Loucy (cell line): ENCODE results near the gene CLEC18A.
A peak's percentile ranks its signal among the peaks of the same experiment; 100 is the strongest.

Source experiments
- H2AFZ ChIP-seq: fragments of 200-600 bp; sonication (generic); 2 replicates; pipeline ENCODE4 v1.6.0; 2016; ENCODE audit warnings: antibody characterized with exemption, mild to moderate bottlenecking, low read length, moderate library complexity
- H3F3A ChIP-seq: fragments of 200-600 bp; 2 replicates; pipeline ENCODE4 v1.6.0; 2016; ENCODE audit warnings: antibody characterized with exemption, low read depth, mild to moderate bottlenecking
- H3K27me3 ChIP-seq: fragments of 200-600 bp; sonication (generic); 2 replicates; pipeline ENCODE4 v1.6.1; 2014; ENCODE audit warnings: low read length, mild to moderate bottlenecking; ENCODE audit not compliant: insufficient read depth, poor library complexity, severe bottlenecking
- H3K36me3 ChIP-seq: fragments of 200-600 bp; sonication (generic); 2 replicates; pipeline ENCODE4 v1.6.1; 2016; ENCODE audit warnings: low read length; ENCODE audit not compliant: insufficient read depth
- H3K4me1 ChIP-seq: fragments of 200-600 bp; sonication (generic); 2 replicates; pipeline ENCODE4 v1.5.1; 2014; ENCODE audit warnings: low read length, mild to moderate bottlenecking; ENCODE audit not compliant: insufficient read depth, poor library complexity, severe bottlenecking
- H3K4me2 ChIP-seq: fragments of 200-600 bp; sonication (generic); 2 replicates; pipeline ENCODE4 v1.6.0; 2014; ENCODE audit warnings: antibody characterized with exemption, low read length, low read depth, mild to moderate bottlenecking; ENCODE audit not compliant: poor library complexity, severe bottlenecking
- H3K4me3 ChIP-seq: fragments of 200-600 bp; sonication (generic); 2 replicates; pipeline ENCODE4 v1.5.1; 2014; ENCODE audit warnings: low read length, mild to moderate bottlenecking, mixed read lengths; ENCODE audit not compliant: poor library complexity, severe bottlenecking
- H3K79me2 ChIP-seq: fragments of 200-600 bp; sonication (generic); 2 replicates; pipeline ENCODE4 v1.6.1; 2014; ENCODE audit warnings: low read length; ENCODE audit not compliant: insufficient read depth
- H3K9ac ChIP-seq: fragments of 200-600 bp; sonication (generic); 2 replicates; pipeline ENCODE4 v1.6.0; 2014; ENCODE audit warnings: mild to moderate bottlenecking, low read depth, low read length, moderate library complexity; ENCODE audit not compliant: poor library complexity, severe bottlenecking
- H3K9me2 ChIP-seq: fragments of 200-600 bp; sonication (generic); replicated peaks from 2 replicates; pipeline ENCODE4 v1.6.1; 2016; ENCODE audit warnings: low read depth, low read length, mixed read lengths
- H3K9me3 ChIP-seq: fragments of 200-600 bp; sonication (generic); 2 replicates; pipeline ENCODE4 v1.6.1; 2014; ENCODE audit warnings: mild to moderate bottlenecking, antibody characterized with exemption, low read length, low read depth; ENCODE audit not compliant: insufficient read depth
- H4K20me1 ChIP-seq: fragments of 200-600 bp; sonication (generic); 2 replicates; pipeline ENCODE4 v1.6.0; 2014; ENCODE audit warnings: antibody characterized with exemption, low read length, mild to moderate bottlenecking; ENCODE audit not compliant: insufficient read depth, poor library complexity, severe bottlenecking
- EZH2phosphoT487 ChIP-seq: fragments of 200-600 bp; IDR thresholded peaks from 2 replicates; pipeline ENCODE4 v1.6.1; 2018; ENCODE audit warnings: antibody characterized with exemption, mild to moderate bottlenecking, moderate library complexity, borderline replicate concordance
- TF ChIP-seq, protein P1 (sequence below): fragments of 200-600 bp; sonication (generic); conservative IDR thresholded peaks from 2 replicates; pipeline ENCODE4 v1.5.1; 2014; ENCODE audit warnings: mild to moderate bottlenecking, antibody characterized with exemption, low read length

Gene CLEC18A

DNA sequence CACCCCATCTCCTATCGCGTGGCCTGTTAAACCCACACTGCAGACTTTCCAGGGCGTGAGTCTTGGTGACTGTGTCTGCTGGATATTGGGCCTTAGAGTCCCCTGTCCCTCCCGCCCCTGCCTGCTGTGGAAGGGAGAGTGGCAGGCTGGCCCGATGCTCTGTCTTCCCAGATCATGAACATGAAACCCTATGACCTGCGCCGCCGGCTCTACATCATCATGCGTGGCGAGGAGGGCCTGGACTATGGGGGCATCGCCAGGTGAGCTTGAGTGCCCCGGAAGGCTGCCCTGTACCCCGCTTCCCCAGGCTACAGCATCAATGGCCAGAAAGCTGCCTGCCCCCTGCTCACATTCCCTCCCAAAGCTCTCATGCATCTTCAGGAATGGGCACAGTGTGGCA lies 19.5 kb upstream of the CLEC18A start:
- Histone ChIP-seq H3K27me3 (no peaks in the 10 kb centered on the region), H3K9me3 (no peaks in the 10 kb centered on the region), H3K9ac (no peak overlapping the region), H4K20me1 (no peaks in the 10 kb centered on the region), H3F3A (no peaks in the 10 kb centered on the region), H3K4me3 (no peak overlapping the region), H3K36me3 (peaks cover 5% of the 10 kb centered on the region; the same call in 1 of the 2 replicates), H3K4me2 (no peak overlapping the region), H2AFZ (no peak overlapping the region), H3K79me2 (no peaks in the 10 kb centered on the region), H3K9me2 (no peaks in the 10 kb centered on the region), H3K4me1 (peaks cover 3% of the 10 kb centered on the region)
- TF ChIP-seq EZH2phosphoT487: no peak
- TF ChIP-seq, protein P1, sequence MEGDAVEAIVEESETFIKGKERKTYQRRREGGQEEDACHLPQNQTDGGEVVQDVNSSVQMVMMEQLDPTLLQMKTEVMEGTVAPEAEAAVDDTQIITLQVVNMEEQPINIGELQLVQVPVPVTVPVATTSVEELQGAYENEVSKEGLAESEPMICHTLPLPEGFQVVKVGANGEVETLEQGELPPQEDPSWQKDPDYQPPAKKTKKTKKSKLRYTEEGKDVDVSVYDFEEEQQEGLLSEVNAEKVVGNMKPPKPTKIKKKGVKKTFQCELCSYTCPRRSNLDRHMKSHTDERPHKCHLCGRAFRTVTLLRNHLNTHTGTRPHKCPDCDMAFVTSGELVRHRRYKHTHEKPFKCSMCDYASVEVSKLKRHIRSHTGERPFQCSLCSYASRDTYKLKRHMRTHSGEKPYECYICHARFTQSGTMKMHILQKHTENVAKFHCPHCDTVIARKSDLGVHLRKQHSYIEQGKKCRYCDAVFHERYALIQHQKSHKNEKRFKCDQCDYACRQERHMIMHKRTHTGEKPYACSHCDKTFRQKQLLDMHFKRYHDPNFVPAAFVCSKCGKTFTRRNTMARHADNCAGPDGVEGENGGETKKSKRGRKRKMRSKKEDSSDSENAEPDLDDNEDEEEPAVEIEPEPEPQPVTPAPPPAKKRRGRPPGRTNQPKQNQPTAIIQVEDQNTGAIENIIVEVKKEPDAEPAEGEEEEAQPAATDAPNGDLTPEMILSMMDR: no peak

DNA sequence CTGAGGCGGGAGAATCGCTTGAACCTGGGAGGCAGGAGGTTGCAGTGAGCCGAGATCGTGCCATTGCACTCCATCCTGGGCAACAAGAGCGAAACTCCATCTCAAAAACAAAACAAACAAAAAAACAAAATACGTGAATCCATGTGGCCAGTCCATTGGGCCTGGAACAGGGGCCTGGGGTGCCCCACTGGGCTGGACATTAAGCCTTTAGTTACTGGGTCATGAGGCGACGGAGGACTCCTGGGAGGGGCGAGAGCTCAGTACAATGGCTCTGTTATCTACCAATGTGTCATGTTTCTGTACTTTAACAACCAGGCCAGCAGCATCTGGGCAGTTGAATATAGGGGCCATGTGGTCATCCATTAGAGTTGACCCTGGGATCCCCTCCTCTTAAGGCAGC lies 18.9 kb upstream of the CLEC18A start:
- H4K20me1 ChIP-seq: no peaks in the 10 kb centered on the region
- no peak overlapping the region for H3K9ac ChIP-seq
- no peaks in the 10 kb centered on the region for H3K9me3 ChIP-seq
- no peak for TF ChIP-seq EZH2phosphoT487
- TF ChIP-seq, protein P1: no peak
- no peak overlapping the region for H3K4me3 ChIP-seq
- H3K4me2 ChIP-seq: no peak overlapping the region
- H3K79me2 ChIP-seq: no peaks in the 10 kb centered on the region
- no peaks in the 10 kb centered on the region for H3K9me2 ChIP-seq
- no peak overlapping the region for H2AFZ ChIP-seq
- H3F3A ChIP-seq: no peaks in the 10 kb centered on the region
- peaks cover 5% of the 10 kb centered on the region; the same call in 1 of the 2 replicates for H3K36me3 ChIP-seq
- no peaks in the 10 kb centered on the region for H3K27me3 ChIP-seq
- H3K4me1 ChIP-seq: peaks cover 3% of the 10 kb centered on the region

DNA sequence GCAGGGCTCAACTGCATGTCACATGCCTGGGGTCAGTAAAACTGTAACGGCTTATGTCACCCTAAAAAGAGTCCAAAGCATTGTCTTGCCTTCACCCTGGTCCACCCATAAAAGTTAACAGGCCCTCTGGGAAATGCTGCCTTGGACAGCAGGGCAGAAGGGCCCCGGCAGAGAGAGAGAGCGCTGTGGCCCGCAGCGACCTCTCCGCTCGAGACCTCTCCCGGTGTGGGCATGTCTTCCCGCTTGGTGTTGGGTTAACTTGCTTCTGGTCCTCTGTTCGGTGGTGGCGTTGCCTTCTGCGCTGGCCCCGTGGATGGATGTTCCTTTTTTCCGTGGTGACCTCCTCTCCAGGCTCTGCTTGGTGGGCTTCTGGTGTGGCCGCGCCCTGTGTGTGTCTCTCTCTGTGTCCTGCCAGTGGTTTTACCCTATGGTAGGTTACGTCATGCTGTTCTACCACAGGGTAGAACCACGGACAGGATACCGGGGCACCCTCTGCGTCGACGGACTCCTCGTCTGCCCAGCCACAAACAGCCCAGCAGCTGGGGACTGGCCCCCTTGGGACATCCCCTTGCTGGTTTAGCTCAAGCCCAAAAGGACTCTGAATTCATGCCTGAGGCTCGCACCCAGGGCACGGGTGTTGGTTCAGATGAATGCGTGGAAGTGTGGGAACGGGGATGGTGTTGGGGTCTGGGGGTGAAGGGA lies 18.3 kb upstream of the CLEC18A start:
- Histone ChIP-seq H3K79me2 (no peaks in the 10 kb centered on the region), H4K20me1 (no peaks in the 10 kb centered on the region), H2AFZ (no peak overlapping the region), H3K9ac (no peak overlapping the region), H3K27me3 (no peaks in the 10 kb centered on the region), H3K4me3 (no peak overlapping the region), H3K4me2 (peak overlapping the region; percentile 18), H3K36me3 (peaks cover 5% of the 10 kb centered on the region; the same call in 1 of the 2 replicates), H3K4me1 (peaks cover 3% of the 10 kb centered on the region), H3F3A (no peaks in the 10 kb centered on the region), H3K9me2 (no peaks in the 10 kb centered on the region), H3K9me3 (no peaks in the 10 kb centered on the region)
- TF ChIP-seq, protein P1: no peak
- TF ChIP-seq EZH2phosphoT487: no peak
